Epithelial cell of proximal tubule (primary cell): Measurements from ENCODE around the gene POU6F1. TPM values are rescaled to one million over a fixed set of nuclear protein-coding genes. Genes with fewer than 3 reads are reported as not detected.
A peak's percentile ranks its signal among the peaks of the same experiment; 100 is the strongest.

ENCODE experiments used
- DNase-seq: peaks from one replicate; pipeline ENCODE4 v3.0.0-alpha.2; 2011; ENCODE audit warnings: low read depth
- H3K4me3 ChIP-seq: 2 replicates; pipeline ENCODE4 v1.5.1; 2011; ENCODE audit warnings: low read depth, mild to moderate bottlenecking, low read length
- CTCF ChIP-seq: conservative IDR thresholded peaks from 2 replicates; pipeline ENCODE4 v1.5.1; 2012; ENCODE audit warnings: low read depth, mild to moderate bottlenecking, low read length
- total RNA-seq: library from RNA; depleted of rRNA; stranded (reverse); fragments of >200 nt; gene quantifications from 2 replicates; pipeline ENCODE4 v1.2.3, GENCODE V29; 2015

POU6F1 gene
- total RNA-seq, 1 donor from 2014 or later: 9.2 TPM

GRCh38 chr12:51219322-51219721, 1.5 kb upstream of the POU6F1 start:
- peak overlapping the region; percentile 65 for H3K4me3 ChIP-seq
- no peak for DNase-seq
- no peak for TF ChIP-seq CTCF

GRCh38 chr12:51218607-51219161, 822 bp upstream of the POU6F1 start:
- no peak for TF ChIP-seq CTCF
- H3K4me3 ChIP-seq: peak overlapping the region; percentile 65
- DNase-seq: no peak

GRCh38 chr12:51217133-51217967, 512 bp downstream of the POU6F1 start:
- TF ChIP-seq CTCF: no peak
- no peak for DNase-seq
- H3K4me3 ChIP-seq: peak overlapping the region; percentile 65

- peak overlapping the region; percentile 65 for H3K4me3 ChIP-seq
- DNase-seq: no peak
- TF ChIP-seq CTCF: no peak
Observed at GRCh38 chr12:51216642-51217041, 1.2 kb downstream of the POU6F1 start.

GRCh38 chr12:51214895-51215294, 3.0 kb downstream of the POU6F1 start:
- no peak for TF ChIP-seq CTCF
- no peak for DNase-seq
- H3K4me3 ChIP-seq: no peak overlapping the region

- H3K4me3 ChIP-seq: no peak overlapping the region
- TF ChIP-seq CTCF: no peak
Observed at GRCh38 chr12:51210690-51211395, 7.0 kb downstream of the POU6F1 start.

More at GRCh38 chr12:51210690-51211395, 7.0 kb downstream of the POU6F1 start:
- no peak for DNase-seq
